IMR-90 (cell line): ENCODE results near the gene L3MBTL2. TPM values are rescaled to one million over a fixed set of nuclear protein-coding genes. Genes with fewer than 3 reads are reported as not detected.

ENCODE experiments used
- ATAC-seq: fragments of 200-7000 bp; cut with Tn5 transposase; 2 replicates; pipeline ENCODE4 v1.9.1; 2020; ENCODE audit warnings: low read depth, mild to moderate bottlenecking, moderate library complexity
- BruUV-seq: library from RNA; stranded (reverse); fragments of 400-500 nt; replicated peaks from 2 replicates; lab custom pipeline; 2021; lab: Mats Ljungman, UMichigan
- CTCF ChIA-PET: fragments of 300-600 bp; formaldehyde crosslinking; extraction: SDS; loops from one replicate; lab custom pipeline; 2021; ENCODE audit warnings: antibody characterized with exemption; lab: Yijun Ruan, JAX
- POLR2A ChIA-PET: fragments of 300-600 bp; sonication (Branson Sonifier 250); formaldehyde crosslinking; loops from one replicate; lab custom pipeline; 2022; ENCODE audit warnings: antibody characterized with exemption; ENCODE audit not compliant: unreplicated experiment; lab: Charles Lee
- DNase-seq: peaks from one replicate; pipeline ENCODE4 v3.0.0; 2013
- H2AFZ ChIP-seq: replicated peaks from 2 replicates; pipeline ENCODE3; 2013; ENCODE audit warnings: low read length, mild to moderate bottlenecking; ENCODE audit not compliant: poor library complexity
- H2AK5ac ChIP-seq: 2 replicates; pipeline ENCODE4 v1.6.1; 2013; ENCODE audit warnings: low read depth, low read length, inconsistent platforms
- H2AK9ac ChIP-seq: replicated peaks from 2 replicates; pipeline ENCODE3; 2013; ENCODE audit warnings: mild to moderate bottlenecking, low read depth, low read length, moderate library complexity; ENCODE audit not compliant: poor library complexity
- H2BK120ac ChIP-seq: 2 replicates; pipeline ENCODE4 v1.6.1; 2013; ENCODE audit warnings: low read depth, low read length, inconsistent platforms
- H2BK15ac ChIP-seq: 3 replicates; pipeline ENCODE4 v1.6.1; 2013; ENCODE audit warnings: low read depth, low read length, inconsistent platforms
- H2BK20ac ChIP-seq: 2 replicates; pipeline ENCODE4 v1.6.1; 2013; ENCODE audit warnings: low read depth, mild to moderate bottlenecking, inconsistent platforms, low read length, moderate library complexity
- H2BK5ac ChIP-seq: 2 replicates; pipeline ENCODE4 v1.6.1; 2013; ENCODE audit warnings: mild to moderate bottlenecking, low read depth, low read length, inconsistent platforms; ENCODE audit not compliant: poor library complexity, severe bottlenecking
- H3K14ac ChIP-seq: replicated peaks from 2 replicates; pipeline ENCODE4 v1.6.1; 2013; ENCODE audit warnings: low read depth, low read length, inconsistent platforms
- H3K18ac ChIP-seq: 2 replicates; pipeline ENCODE4 v1.6.1; 2013; ENCODE audit warnings: low read depth, low read length, control low read depth
- H3K23ac ChIP-seq: 2 replicates; pipeline ENCODE4 v1.6.1; 2013; ENCODE audit warnings: low read depth, low read length, inconsistent platforms
- H3K27ac ChIP-seq: 2 replicates; pipeline ENCODE4 v1.5.1; 2013; ENCODE audit warnings: mild to moderate bottlenecking, control low read depth, low read length; ENCODE audit not compliant: insufficient read depth
- H3K27me3 ChIP-seq: 2 replicates; pipeline ENCODE4 v1.6.1; 2013; ENCODE audit warnings: low read length; ENCODE audit not compliant: control insufficient read depth, insufficient read depth
- H3K36me3 ChIP-seq: 2 replicates; pipeline ENCODE4 v1.6.1; 2013; ENCODE audit warnings: low read length, mixed read lengths; ENCODE audit not compliant: control insufficient read depth, insufficient read depth
- H3K4ac ChIP-seq: 2 replicates; pipeline ENCODE4 v1.6.1; 2013; ENCODE audit warnings: low read depth, low read length, inconsistent platforms
- H3K4me1 ChIP-seq: 2 replicates; pipeline ENCODE4 v1.6.1; 2013; ENCODE audit warnings: low read length, mixed read lengths; ENCODE audit not compliant: control insufficient read depth, insufficient read depth
- H3K4me2 ChIP-seq: 2 replicates; pipeline ENCODE4 v1.6.1; 2013; ENCODE audit warnings: low read depth, mild to moderate bottlenecking, control low read depth, low read length, moderate library complexity
- H3K4me3 ChIP-seq: 2 replicates; pipeline ENCODE4 v1.5.1; 2013; ENCODE audit warnings: low read depth, mild to moderate bottlenecking, control low read depth, low read length, moderate library complexity; ENCODE audit not compliant: insufficient read depth
- H3K56ac ChIP-seq: 2 replicates; pipeline ENCODE4 v1.6.1; 2013; ENCODE audit warnings: low read length, inconsistent platforms; ENCODE audit not compliant: insufficient read depth; ENCODE audit errors: extremely low read depth
- H3K79me1 ChIP-seq, 2 experiments: 2 replicates each; pipeline ENCODE4 v1.6.1; 2013; ENCODE audit warnings: low read length in 2 of 2, inconsistent platforms in 1 of 2, low read depth in 1 of 2
- H3K9ac ChIP-seq: 2 replicates; pipeline ENCODE4 v1.6.1; 2013; ENCODE audit warnings: low read depth, low read length, control low read depth
- H3K9me1 ChIP-seq: 2 replicates; pipeline ENCODE4 v1.6.1; 2013; ENCODE audit warnings: low read length, inconsistent platforms; ENCODE audit not compliant: insufficient read depth
- H3K9me3 ChIP-seq: 2 replicates; pipeline ENCODE4 v1.6.1; 2013; ENCODE audit warnings: low read length; ENCODE audit not compliant: control insufficient read depth, insufficient read depth
- H4K20me1 ChIP-seq: 2 replicates; pipeline ENCODE4 v1.6.1; 2013; ENCODE audit warnings: low read length, inconsistent platforms; ENCODE audit not compliant: insufficient read depth
- H4K5ac ChIP-seq: 2 replicates; pipeline ENCODE4 v1.6.1; 2013; ENCODE audit warnings: mild to moderate bottlenecking, low read depth, low read length, control low read depth
- H4K8ac ChIP-seq, 2 experiments: 2 replicates each; pipeline ENCODE4 v1.6.1; 2013; ENCODE audit warnings: low read depth in 2 of 2, low read length in 2 of 2, control low read depth in 1 of 2, inconsistent platforms in 1 of 2
- H4K91ac ChIP-seq: 2 replicates; pipeline ENCODE4 v1.6.1; 2013; ENCODE audit warnings: low read depth, low read length, inconsistent platforms; ENCODE audit not compliant: insufficient read depth
- USF2 ChIP-seq: fragments of 150-350 bp; IDR thresholded peaks from 2 replicates; pipeline ENCODE4 v1.6.1; 2017; ENCODE audit warnings: mild to moderate bottlenecking, antibody characterized with exemption, low read length, low read depth
- WGBS, 2 experiments: methylation state at CpG; one replicate each; pipeline versions ENCODE4 v1.1.5 to v1.1.7; 2013; ENCODE audit warnings: missing lambda C conversion rate in 2 of 2; ENCODE audit not compliant: insufficient read length in 1 of 2; ENCODE audit errors: extremely low coverage in 2 of 2; 5-methylcytosine and 5-hydroxymethylcytosine counted together
- dilution Hi-C: fragments of 300-500 bp; cut with HindIII; formaldehyde crosslinking; loops from one replicate; pipeline ENCODE4 v1.14.3; 2018; ENCODE audit warnings: low sequenced_read_pairs; ENCODE audit not compliant: unreplicated experiment
- in situ Hi-C: fragments of 300-500 bp; cut with MboI; formaldehyde crosslinking; loops from 3 replicates; pipeline ENCODE4 v1.14.3; 2019; ENCODE audit warnings: low sequenced_read_pairs, inconsistent platforms, mixed read lengths
- intact Hi-C: fragments of 100-400 bp; cut with micrococcal nuclease; formaldehyde crosslinking; loops from 2 replicates; pipeline ENCODE4 v1.10.0; 2022
- polyA plus RNA-seq, 3 experiments: library from polyadenylated mRNA; depleted of rRNA; stranded (reverse); fragments of >200 nt; gene quantifications; 2 replicates each; pipeline ENCODE4 v1.2.3, GENCODE V29; 2012; ENCODE audit warnings: low replicate concordance in 1 of 3
- total RNA-seq: library from RNA; depleted of rRNA; stranded (reverse); fragments of >200 nt; gene quantifications from 2 replicates; pipeline ENCODE4 v1.2.3, GENCODE V29; 2012

Gene L3MBTL2
- total and polyA plus RNA-seq, 2 of the 4 experiments (the other 2 are of a cell fraction), result 20.6 to 25.1 TPM

- in situ Hi-C loops, result no loop called here
Measured at GRCh38 chr22:41261541-41262249, 56.6 kb downstream of the L3MBTL2 start.

More at GRCh38 chr22:41261541-41262249, 56.6 kb downstream of the L3MBTL2 start:
- Histone ChIP-seq H3K27me3 (no peaks in the 10 kb centered on the region), H4K20me1 (peaks cover 41% of the 10 kb centered on the region), H3K9me1 (peaks cover 31% of the 10 kb centered on the region), H3K36me3 (peaks cover 80% of the 10 kb centered on the region), H2AK5ac (no peak overlapping the region), H2BK20ac (no peak overlapping the region), H3K56ac (no peak overlapping the region), H3K23ac (0 out of 2 replicates have a peak overlapping the region, but pooled peaks have one; percentile 31), H2BK120ac (peak overlapping the region; percentile 47; the same call in 1 of the 2 replicates), H3K79me1 (peaks cover 56 to 86% of the 10 kb centered on the region in 2 experiments), H3K9me3 (no peaks in the 10 kb centered on the region), H2BK5ac (no peak overlapping the region), H3K4me3 (no peak overlapping the region), H4K5ac (no peak overlapping the region), H3K4me2 (no peak overlapping the region), H3K18ac (no peak overlapping the region), H2BK15ac (no peak overlapping the region), H3K14ac (no peak overlapping the region; the same call in 1 of the 2 replicates), H4K91ac (no peak overlapping the region), H3K4ac (no peak overlapping the region; the same call in 1 of the 2 replicates), H3K27ac (no peak overlapping the region), H2AFZ (no peak overlapping the region), H3K4me1 (peaks cover 8% of the 10 kb centered on the region), H2AK9ac (no peak overlapping the region), H3K9ac (no peak overlapping the region), H4K8ac (0 out of 4 replicates have a peak overlapping the region, but pooled peaks of 1 of the 2 experiments have one; percentile 5)
- TF ChIP-seq USF2, result no peak
- WGBS, 2 experiments, result 86% methylated on average over 5 of the region's 12 CpGs; no CpG with 5 or more reads in 1 of the 2 experiments
- ChIA-PET CTCF (no interaction called here), POLR2A (no interaction called here)
- intact Hi-C loops (no loop called here), dilution Hi-C loops (no loop called here)
- no peak for DNase-seq
- no TSS peak for BruUV-seq
- no peak for ATAC-seq
